IPS-18c (cell line): ENCODE data around the gene CACNA2D3.

Source experiments
- H3K4me3 ChIP-seq: 2 replicates; pipeline ENCODE4 v1.7.0; 2013; ENCODE audit warnings: low read depth, mild to moderate bottlenecking, low read length, moderate library complexity; ENCODE audit not compliant: insufficient read depth
- H3K9me3 ChIP-seq: one replicate; pipeline ENCODE4 v1.6.1; 2013; ENCODE audit warnings: mild to moderate bottlenecking, low read length, moderate library complexity; ENCODE audit not compliant: control insufficient read depth, insufficient read depth

The CACNA2D3 gene

GRCh38 chr3:54321520-54321919, 199.2 kb downstream of the CACNA2D3 start:
- Histone ChIP-seq H3K9me3 (no peaks in the 10 kb centered on the region), H3K4me3 (no peak overlapping the region)

DNA sequence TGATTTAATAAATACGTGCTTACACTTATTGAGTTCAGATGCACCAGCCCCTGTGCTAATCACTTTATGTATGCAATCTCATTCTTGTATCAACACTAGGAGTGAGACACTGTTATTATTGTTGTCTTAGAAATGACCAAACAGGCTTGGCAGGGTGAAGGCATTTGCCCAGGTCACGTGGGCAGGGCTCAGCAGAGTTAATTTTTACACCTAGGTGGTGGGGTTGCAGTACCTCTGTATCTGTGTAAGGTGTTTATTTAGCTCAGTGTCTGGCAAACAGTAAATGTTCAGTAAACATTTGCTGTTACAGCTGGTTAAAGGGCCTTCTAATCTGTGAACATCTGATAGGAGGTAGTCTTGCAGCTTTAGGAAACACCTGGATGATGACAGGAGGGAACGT, 200.0 kb downstream of the CACNA2D3 start:
- no peak overlapping the region for H3K4me3 ChIP-seq

GRCh38 chr3:54324103-54324502, 201.8 kb downstream of the CACNA2D3 start:
- no peak overlapping the region for H3K4me3 ChIP-seq
- no peaks in the 10 kb centered on the region for H3K9me3 ChIP-seq

More for the DNA sequence above, 200.0 kb downstream of the CACNA2D3 start:
- no peaks in the 10 kb centered on the region for H3K9me3 ChIP-seq

- H3K9me3 ChIP-seq = no peaks in the 10 kb centered on the region
- H3K4me3 ChIP-seq = no peak overlapping the region
These were observed 204.6 kb downstream of the CACNA2D3 start for GRCh38 chr3:54326951-54327350.

GRCh38 chr3:54331341-54331740, 209.0 kb downstream of the CACNA2D3 start:
- Histone ChIP-seq H3K9me3 (no peaks in the 10 kb centered on the region), H3K4me3 (no peak overlapping the region)

DNA sequence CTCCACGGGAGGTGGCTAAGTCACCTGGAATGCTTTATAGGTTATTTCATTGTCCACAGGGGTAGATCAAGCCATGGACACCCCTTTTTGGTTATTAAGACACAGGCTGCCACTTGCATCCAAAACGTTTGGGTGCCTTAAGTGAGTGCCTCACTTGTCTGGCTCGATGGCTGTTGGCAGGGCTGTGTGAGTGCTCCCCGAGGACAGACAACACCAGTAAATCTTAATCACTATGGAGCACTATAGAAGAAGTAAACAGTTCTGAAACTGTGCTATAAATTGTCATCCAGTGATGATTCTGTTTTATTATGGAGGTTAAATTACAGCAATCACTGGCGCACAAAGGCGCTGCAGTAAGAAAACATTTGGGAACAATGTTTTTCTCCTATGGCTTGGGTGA, 215.5 kb downstream of the CACNA2D3 start:
- H3K4me3 ChIP-seq = no peak overlapping the region
- no peaks in the 10 kb centered on the region for H3K9me3 ChIP-seq

DNA sequence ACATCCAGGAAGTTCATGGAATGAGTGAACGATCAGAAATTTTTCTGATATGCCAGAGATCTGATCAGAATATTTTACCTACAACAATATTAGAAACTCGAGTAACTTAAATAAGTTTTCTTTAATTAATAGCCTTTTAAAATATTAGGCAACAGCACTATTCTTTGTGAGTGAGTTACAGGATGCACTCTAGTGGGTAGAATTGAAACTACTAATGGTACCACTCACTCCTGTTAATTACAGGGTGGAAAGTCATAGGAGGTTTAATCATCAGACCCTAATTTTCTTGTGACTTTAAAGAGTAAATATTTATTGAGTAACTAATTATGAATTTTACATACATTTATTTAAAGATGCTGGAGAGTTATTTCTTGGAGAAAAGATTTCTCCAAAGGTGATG, 217.3 kb downstream of the CACNA2D3 start:
- Histone ChIP-seq H3K4me3 (no peak overlapping the region), H3K9me3 (no peaks in the 10 kb centered on the region)

- Histone ChIP-seq H3K4me3 (no peak overlapping the region), H3K9me3 (no peaks in the 10 kb centered on the region)
These were observed 219.5 kb downstream of the CACNA2D3 start for GRCh38 chr3:54341811-54342210.

DNA sequence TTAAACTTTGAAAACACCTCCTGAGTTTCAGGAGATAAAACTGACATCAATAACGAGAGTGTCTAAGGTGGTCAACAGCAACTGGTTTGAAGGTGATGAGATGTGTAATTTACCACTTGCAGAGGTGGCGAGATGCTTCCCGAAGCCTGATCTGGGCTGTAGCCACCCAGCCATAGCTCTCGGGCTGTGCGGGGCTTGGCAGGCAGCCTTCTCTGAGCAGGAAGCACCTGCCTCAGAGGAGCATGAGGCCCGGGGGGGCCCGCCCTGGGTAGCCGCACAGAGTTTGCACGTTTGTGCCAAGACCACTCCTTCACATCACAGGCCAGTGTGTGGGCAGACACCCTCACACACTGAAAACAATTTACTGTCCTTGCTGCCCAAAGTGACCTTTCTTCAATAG, 220.3 kb downstream of the CACNA2D3 start:
- Histone ChIP-seq H3K9me3 (no peaks in the 10 kb centered on the region), H3K4me3 (no peak overlapping the region)

DNA sequence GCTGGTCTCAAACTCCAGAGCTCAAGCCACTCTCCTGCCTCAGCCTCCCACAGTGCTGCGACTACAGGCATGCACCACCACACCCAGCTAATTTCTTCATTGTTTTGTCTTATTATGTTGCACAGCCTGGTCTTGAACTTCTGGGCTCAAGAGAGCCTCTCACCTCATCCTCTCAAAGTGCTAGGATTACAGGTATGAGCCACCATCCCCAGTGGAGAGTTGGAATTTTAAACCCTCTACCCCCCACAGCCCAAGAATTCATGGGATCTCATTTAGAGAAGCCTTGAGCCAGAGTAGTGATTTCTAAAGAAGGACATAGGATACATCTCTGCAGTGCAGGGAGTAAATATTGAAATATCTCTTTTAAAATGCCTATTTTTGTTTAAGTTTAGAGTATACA, 221.1 kb downstream of the CACNA2D3 start:
- Histone ChIP-seq H3K4me3 (no peak overlapping the region), H3K9me3 (no peaks in the 10 kb centered on the region)

GRCh38 chr3:54344601-54345231, 222.4 kb downstream of the CACNA2D3 start:
- no peak overlapping the region for H3K4me3 ChIP-seq
- no peaks in the 10 kb centered on the region for H3K9me3 ChIP-seq

- H3K4me3 ChIP-seq = no peak overlapping the region
- H3K9me3 ChIP-seq = no peaks in the 10 kb centered on the region
These were observed 223.6 kb downstream of the CACNA2D3 start for GRCh38 chr3:54345847-54346375.

GRCh38 chr3:54347060-54347459, 224.7 kb downstream of the CACNA2D3 start:
- Histone ChIP-seq H3K4me3 (no peak overlapping the region), H3K9me3 (no peaks in the 10 kb centered on the region)

GRCh38 chr3:54347933-54348332, 225.6 kb downstream of the CACNA2D3 start:
- H3K4me3 ChIP-seq = no peak overlapping the region
- H3K9me3 ChIP-seq = no peaks in the 10 kb centered on the region

DNA sequence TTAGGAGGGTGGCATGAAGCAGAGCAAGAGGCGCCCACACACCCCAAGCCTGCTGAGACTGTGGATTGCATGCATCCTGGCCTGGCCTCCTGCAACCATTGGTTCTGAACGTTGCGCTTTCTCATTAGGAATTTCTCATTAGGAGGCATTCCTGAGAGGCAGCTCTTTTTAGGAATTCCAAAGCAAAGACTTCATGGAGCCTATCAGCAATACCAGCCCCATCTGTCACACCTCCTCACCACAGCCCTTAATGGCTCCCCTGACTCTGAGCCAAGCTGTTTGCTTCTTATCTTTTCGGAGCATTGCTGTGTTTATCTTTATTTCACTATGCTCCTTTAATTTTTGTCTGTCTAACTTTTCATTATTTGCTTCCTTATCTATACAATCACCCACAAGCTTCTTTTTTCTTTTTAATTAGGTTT, 226.9 kb downstream of the CACNA2D3 start:
- Histone ChIP-seq H3K4me3 (no peak overlapping the region), H3K9me3 (no peaks in the 10 kb centered on the region)

GRCh38 chr3:54349691-54350090, 227.3 kb downstream of the CACNA2D3 start:
- no peak overlapping the region for H3K4me3 ChIP-seq
- H3K9me3 ChIP-seq = no peaks in the 10 kb centered on the region

DNA sequence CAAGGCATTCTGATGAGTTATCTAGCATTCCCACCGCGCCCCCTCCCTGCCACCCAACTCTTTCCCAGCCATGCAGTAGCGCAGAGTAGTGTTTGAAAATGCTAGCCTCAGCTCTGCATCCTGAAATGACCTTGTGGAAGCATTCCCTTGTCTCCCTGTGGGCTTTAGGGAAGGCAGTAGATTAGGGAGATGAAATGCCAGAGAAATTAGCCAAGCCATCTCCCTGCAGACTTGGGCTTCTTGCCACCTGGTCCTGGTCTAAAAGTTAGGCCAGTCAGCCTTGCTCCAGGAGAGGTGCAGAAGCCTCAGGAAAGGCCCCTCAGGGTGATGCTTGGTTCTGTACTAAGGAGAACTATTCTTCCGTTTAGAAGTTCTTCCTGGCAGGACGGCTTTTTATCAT, 231.2 kb downstream of the CACNA2D3 start:
- Histone ChIP-seq H3K9me3 (no peaks in the 10 kb centered on the region), H3K4me3 (no peak overlapping the region)

DNA sequence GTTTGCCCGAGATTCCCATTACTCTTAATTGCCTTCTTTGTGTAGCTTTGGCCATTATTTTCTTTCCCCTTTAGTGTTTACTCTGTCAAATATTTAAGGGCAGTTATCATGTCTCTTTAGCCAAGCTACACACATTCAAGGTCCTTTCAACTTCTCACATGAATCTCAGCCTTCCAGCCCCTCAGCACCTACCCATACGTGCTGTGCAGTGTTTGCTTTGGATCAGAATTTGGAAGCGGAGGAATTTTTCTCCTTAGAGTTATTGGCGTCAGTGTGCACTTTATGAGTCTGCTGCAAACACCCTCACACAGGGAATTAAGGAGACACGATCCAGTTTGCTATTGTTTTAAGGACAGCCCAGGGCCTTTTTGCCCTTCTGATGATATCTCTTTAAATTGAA, 231.6 kb downstream of the CACNA2D3 start:
- H3K9me3 ChIP-seq = no peaks in the 10 kb centered on the region
- H3K4me3 ChIP-seq = no peak overlapping the region

DNA sequence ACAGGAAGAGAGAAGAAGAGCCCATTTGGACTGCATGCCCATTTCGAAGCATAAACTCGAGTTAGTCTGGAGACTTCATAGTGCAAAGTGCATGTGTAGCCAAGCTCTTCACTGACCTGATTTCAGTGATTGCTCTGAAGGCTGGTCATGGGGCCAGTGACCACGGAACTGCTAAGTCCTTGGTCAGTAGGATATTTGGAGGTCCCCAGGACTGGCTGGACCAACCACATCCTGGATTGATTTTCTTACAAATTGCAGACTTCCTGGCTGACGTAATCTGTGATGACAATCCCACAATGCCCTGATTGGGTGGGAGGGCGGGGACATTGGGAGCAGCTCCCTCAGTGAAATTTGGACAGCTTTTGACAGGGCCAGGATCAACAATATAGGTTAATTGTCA, 233.4 kb downstream of the CACNA2D3 start:
- Histone ChIP-seq H3K9me3 (no peaks in the 10 kb centered on the region), H3K4me3 (no peak overlapping the region)
